GM18951 (cell line): ENCODE data around the gene TERT.

Experiments used
- POLR2A ChIP-seq: IDR thresholded peaks from 4 replicates; pipeline ENCODE4 v1.6.1; 2011; ENCODE audit warnings: mild to moderate bottlenecking; ENCODE audit not compliant: insufficient read length, insufficient read depth; ENCODE audit errors: extremely low read depth
- in situ Hi-C: fragments of 300-500 bp; cut with MboI; formaldehyde crosslinking; loops from one replicate; pipeline ENCODE4 v1.12.0; 2022; ENCODE audit warnings: low sequenced_read_pairs, mixed read lengths, inconsistent platforms; ENCODE audit not compliant: unreplicated experiment

Gene TERT

DNA sequence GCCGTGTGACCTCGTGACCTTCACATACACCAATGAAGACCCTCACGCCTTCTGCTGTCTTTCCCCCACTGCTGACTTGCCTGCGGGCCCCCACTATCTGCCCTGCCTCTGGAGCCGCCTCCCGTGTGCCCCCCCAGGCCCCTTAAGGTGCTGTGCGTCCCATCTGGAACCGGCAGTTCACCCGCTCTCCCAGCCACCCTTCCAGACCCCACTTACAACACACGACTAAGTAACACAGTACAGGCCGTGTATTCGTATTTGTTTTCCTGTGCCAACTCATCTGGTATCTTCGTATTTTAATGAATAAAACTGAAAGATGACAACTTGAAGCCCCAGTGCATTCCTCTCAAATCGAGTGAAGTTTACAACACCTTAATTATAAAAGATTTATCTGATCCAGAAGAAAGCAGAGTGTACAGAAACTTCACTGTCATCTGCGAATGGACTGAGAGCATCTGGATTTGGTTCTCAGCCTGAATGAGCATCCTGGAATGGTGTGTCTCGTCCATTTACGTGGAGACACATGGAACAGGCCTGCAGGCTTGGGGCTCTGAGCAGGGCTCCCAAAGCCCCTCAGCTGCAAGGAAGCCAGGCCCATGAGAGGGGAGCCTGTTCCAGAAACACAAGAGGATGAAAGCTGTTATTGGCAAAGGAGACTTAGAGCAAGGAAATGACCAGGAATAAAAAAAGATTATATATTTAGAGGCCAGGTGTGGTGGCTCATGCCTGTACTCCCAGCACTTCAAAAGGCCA is 21.9 kb upstream of the TERT start:
- TF ChIP-seq POLR2A: peak; percentile 13
- in situ Hi-C loops: no loop called here

DNA sequence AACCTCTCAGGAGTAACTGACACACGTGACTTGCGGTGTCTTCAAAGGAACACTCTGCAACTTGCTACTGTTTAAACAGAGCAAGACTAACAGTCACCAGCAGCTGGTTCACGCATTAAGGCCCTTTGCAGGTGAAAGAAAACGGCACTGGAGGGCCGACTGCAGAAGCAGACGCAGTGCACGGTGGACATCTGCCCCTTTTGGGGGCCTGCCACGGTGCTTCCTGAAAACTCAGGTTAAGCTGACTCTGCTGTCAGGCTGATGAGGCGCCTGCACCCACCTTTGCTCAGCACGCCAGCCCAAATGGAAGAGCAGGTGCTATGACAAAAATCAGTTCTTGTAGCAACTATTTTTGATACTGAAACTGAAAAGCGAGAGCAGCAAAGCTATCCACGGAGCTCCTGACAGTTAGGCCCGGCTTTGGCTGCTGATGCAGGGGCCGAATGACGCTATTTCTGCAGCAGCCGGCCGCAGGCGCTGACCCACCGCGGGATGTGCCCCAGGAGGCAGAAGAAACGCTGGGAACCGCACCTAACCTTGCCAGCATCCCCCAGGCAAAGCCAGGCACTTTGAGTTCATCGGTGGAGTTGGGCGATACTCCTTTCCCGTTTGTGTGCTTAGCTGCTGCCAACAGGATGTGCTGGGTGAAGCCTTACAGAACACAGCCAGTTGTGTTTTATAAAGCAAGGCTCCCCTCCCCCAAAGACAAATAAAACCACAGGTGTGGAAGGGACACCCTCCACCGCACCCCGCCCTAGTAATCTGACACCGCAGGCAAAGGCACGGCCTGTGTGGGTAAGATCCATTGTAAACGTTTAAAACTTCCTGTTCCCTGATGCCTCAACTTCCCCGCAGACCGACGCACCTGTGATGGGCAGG is 21.1 kb upstream of the TERT start:
- in situ Hi-C loops: no loop called here
- no peak for TF ChIP-seq POLR2A

DNA sequence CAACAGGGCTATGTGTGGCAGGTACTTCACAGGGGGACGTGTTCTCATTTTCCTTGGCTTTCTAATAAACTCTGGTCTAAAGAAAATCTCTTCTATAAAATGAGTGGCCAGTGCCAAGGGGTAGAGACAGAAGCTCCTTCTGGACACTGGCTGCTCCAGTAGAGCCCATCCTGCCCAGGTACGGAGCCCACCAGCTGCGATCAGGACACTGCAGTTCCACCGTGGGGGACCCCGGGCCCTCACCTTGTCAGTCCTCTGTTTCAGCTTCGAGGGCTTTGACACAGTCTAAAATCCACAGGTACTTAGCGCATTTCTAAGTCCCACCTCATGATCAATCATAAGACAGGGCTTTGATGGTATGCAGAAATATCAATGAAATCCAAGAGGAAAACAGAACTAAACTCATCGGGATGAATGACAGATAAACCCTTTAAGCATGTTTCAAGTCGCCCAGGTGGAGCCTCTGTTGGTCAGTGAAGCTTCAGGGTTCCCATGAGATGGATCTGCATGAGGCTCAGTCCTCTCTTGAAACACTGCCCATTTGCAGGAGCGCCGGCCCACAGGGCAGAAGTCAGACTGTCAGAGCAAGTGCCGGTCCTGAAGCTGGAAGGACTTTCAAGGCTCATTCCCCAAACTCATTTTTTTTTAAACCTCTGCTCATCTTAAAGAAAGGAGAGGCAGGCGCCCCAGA is 20.3 kb upstream of the TERT start:
- TF ChIP-seq POLR2A: no peak
- in situ Hi-C loops: no loop called here

DNA sequence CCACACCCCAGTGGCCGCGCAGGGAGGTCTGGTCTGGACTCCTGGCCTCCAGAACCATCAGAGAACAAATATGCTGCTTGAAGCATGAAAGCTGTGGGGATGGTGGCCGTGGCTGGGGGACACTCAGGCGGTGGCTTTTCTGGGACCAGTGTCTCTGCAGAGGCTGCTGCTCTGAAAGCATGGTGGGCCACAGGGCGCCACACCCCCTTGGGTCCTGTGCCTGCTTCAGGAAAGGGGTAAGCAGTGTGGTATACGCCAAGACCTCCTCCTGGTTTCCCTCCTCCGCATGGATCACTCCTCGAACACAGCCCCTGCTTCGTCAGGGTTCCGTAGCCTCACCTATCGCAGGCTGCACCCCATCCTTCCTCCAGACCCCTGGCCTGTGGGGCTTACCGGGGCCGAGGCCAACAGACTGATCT is 19.7 kb upstream of the TERT start:
- in situ Hi-C loops: no loop called here
- no peak for TF ChIP-seq POLR2A

DNA sequence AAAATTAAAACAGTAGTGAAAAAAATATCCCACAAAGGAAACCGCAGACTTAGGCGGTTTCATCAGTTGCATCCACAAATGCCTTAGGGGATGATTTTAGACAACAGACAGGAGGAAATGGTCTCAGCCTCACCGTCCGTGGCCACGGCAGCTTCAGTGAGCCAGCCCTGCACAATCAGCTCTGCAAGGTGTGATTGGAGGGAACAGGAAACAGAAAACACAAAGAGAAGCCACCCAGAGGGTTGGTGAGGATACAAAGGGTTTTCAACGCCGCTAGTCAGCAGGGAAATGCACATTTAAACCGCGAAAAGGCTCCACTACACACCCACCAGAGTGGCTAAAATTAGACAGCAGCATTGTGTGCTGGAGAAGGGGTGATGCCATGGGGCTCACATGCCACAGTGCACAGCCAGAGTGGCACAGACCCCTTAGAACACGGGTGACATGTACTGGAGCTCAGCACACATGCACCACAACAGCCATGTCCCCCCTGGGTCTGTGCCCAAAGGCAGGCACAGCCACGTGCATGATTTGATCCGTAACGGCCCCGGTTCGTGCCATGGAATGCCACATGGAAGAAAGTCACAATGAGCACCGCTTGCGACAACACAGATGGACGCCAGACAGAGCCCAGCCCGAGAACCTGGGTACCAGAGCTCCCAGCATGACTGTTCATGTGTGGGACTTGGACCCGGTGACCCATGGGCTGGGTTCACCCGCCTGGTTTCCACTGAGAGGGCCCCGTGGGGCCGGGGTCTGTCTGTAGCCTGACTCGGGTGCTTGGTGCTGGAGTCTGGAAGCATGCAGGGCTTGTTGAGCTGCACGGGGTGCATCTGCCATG is 18.3 kb upstream of the TERT start:
- no peak for TF ChIP-seq POLR2A
- in situ Hi-C loops: no loop called here

DNA sequence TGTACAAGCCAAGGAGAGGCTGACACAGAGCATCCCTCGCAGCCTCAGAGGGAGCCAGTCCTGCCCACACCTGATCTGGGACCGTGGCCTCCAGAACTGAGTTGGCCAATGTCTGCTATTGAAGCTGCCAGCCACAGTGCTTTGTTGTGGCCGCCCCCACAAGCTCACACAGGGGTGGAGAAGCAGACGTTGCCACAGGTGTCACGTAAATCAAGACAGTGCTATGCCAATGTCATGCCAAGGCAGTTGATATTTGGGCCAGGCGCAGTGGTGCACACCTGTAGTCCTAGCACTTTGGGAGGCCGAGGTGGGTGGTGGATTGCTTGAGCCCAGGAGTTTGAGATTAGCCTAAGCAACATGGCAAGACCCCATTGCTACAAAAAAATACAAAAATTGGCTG is 17.3 kb upstream of the TERT start:
- no peak for TF ChIP-seq POLR2A
- in situ Hi-C loops: no loop called here

DNA sequence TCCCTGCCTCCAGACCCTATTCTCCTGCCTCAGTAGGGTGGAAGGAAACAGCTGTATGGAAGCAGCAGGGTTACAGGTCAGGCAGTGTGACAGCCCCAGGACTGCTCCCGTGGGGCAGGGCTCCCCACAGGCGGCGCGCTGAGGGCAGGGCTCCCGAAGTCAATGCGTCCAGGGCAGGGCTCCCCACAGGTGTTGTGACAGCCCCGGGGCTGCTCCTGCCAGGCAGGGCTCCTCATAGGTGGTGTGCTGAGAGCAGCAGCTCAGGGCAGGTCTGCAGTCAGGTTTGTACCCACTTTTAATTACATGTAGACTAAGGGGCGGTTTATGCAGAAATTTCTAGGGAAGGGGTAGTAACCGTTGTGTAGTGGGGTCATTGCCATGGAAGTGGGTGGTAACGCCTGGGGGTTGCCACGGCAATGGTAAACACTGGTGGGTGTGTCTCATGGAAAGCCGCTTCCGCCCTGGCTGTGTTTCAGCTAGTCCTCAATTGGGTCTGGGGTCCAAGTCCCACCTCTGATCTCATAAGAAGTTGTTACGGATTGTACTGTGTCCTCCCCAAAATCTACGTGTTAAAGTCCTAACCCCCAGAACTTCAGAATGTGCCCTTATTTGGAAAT is 16.7 kb upstream of the TERT start:
- in situ Hi-C loops: no loop called here
- TF ChIP-seq POLR2A: no peak

DNA sequence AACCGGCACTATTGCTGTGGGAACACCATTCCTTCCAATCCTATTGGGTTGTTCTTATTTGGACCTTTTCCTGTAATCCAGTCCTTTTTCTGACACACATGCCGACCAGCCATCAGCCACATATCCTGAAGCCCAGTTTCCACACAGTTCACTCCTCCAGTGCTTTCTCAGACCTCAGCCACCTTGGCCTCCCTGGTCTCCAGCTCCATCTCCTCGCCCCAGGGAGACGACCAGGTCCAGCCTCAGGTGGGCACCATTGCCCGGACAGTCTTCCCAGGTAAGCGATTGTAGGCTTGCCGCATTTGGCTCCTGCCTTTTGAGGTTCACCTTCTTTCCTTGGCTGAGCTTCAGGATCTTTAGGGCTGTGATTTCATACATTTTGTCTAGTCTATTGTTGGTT is 15.2 kb upstream of the TERT start:
- in situ Hi-C loops: no loop called here

DNA sequence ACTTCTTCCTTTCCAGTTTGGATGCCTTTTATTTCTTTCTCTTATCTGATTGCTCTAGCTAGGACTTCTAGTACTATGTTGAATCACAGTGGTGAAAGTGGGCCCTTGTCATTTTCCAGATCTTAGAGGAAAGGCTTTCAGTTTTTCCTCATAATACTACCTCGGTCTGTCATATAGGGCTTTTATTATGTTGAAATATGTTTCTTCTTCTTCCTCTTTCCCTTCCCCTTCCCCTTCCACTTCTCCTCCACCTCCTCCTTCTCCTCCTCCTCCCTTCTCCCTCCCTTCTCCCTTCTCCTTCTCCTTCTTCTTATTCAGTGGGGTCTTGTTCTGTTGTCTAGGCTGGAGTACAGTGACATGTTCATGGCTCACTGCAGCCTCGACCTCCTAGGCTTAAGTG is 9.2 kb upstream of the TERT start:
- no peak for TF ChIP-seq POLR2A
- in situ Hi-C loops: no loop called here

More for the DNA sequence above, 15.2 kb upstream of the TERT start:
- no peak for TF ChIP-seq POLR2A

DNA sequence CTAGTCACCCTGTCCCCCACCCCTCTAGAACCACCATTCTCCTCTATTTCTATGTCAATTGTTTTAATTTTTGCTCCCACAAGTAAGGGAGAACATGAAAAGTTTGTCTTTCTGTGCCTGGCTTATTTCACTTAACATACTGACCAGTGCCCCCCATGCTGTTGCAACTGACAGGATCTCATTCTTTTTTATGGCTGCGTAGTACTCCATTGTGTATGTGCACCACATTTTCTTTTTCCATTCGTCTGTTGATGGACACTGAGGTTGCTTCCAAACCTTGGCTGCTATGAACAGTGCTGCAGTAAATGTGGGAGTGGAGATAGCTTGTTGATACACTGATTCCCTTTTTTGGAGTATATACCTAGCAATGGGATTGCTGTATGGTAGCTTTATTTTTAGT is 7.4 kb upstream of the TERT start:
- no peak for TF ChIP-seq POLR2A
- in situ Hi-C loops: no loop called here

DNA sequence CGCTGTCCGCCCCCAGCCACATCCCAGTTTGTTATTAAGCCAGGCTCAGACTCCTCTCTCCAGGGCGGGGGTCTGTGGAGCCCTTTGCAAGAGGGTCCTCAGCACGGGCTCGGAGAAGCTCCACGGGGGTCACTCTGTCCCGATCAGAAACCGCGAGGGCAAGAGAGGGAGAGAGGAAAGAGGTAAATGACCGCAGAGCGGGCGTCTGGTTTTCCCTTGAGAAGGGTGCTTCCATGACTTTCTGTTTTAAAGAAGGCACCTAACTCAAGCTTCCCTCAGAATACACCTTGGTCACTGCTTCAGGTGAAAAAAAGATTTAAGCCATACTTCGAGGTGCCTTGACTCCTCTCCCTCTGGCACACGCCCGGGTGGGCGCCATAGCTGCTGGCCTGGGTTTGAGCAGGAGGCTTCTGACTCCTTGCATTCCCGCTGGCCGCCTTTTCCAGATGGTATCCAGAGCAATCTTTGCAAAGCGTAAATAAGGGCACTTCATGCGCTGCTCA is 5.8 kb upstream of the TERT start:
- TF ChIP-seq POLR2A: no peak
- in situ Hi-C loops: no loop called here

DNA sequence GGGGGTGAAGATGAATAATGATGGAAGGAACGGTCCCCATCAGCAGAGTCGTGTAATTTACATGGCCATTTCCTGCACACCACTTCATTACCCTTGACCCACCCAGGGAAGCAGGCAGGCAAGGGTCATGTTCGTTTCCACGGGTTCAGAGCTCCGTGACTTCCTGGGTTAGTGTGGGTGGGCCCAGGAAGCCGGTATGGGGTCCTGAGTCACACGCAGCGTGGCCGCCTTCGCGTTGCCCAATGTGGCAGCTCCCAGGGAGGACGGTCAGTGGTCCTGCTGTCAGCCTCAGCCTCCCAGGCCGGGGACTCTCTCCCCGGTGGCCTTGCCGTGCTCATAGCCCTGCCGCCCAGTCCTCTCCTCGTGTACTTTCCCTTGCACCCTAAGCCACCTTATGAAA is 5.1 kb upstream of the TERT start:
- TF ChIP-seq POLR2A: no peak
- in situ Hi-C loops: no loop called here
